A673 (cell line): ENCODE data around the gene ATF6.

Experiments
- EZH2 ChIP-seq: fragments of 200-600 bp; sonication (generic); IDR thresholded peaks from 2 replicates; pipeline ENCODE4 v1.6.1; 2017; ENCODE audit warnings: borderline replicate concordance, low read depth, mild to moderate bottlenecking, mixed read lengths, antibody characterized with exemption, low read length; ENCODE audit not compliant: poor library complexity, severe bottlenecking
- TF ChIP-seq, protein P1 (sequence below): fragments of 300-800, 200-600 bp; sonication (generic); conservative IDR thresholded peaks from 2 replicates; pipeline ENCODE4 v1.5.1; 2017; ENCODE audit warnings: low read depth, mild to moderate bottlenecking, antibody characterized with exemption, low read length, moderate library complexity, mixed read lengths

DNA sequence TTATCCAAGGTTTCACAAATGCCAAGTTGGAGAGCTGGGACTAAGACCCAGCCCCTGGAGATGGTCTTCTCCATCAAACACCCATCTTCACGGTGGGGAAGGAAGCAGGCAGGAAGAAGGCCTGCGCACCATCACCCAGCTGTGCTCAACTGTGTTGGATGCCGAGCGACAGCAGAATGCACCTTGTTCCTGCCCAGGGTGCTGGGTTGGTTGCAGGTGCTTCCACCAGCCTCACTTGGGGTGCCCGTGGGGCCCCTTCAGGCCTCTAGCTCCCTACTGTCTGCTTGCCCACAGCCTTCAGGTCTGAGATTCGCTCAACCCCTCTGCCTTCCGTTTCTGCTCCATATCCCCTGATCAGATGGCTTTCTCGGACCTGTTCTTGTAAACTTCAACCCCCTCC is 215.0 kb downstream of the ATF6 start:
- TF ChIP-seq EZH2, result no peak
- TF ChIP-seq, protein P1, sequence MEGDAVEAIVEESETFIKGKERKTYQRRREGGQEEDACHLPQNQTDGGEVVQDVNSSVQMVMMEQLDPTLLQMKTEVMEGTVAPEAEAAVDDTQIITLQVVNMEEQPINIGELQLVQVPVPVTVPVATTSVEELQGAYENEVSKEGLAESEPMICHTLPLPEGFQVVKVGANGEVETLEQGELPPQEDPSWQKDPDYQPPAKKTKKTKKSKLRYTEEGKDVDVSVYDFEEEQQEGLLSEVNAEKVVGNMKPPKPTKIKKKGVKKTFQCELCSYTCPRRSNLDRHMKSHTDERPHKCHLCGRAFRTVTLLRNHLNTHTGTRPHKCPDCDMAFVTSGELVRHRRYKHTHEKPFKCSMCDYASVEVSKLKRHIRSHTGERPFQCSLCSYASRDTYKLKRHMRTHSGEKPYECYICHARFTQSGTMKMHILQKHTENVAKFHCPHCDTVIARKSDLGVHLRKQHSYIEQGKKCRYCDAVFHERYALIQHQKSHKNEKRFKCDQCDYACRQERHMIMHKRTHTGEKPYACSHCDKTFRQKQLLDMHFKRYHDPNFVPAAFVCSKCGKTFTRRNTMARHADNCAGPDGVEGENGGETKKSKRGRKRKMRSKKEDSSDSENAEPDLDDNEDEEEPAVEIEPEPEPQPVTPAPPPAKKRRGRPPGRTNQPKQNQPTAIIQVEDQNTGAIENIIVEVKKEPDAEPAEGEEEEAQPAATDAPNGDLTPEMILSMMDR, result no peak
